CD4-positive, alpha-beta memory T cell (primary cell): ENCODE data around the gene FRMD6. TPM values are rescaled to one million over a fixed set of nuclear protein-coding genes. Genes with fewer than 3 reads are reported as not detected.
A peak's percentile ranks its signal among the peaks of the same experiment; 100 is the strongest.

Experiments
- CTCF ChIA-PET: fragments of 350-600 bp; sonication (Branson Sonifier 250); formaldehyde crosslinking; loops from one replicate; lab custom pipeline; 2021; ENCODE audit warnings: inconsistent platforms; ENCODE audit not compliant: partially characterized antibody; lab: Charles Lee
- POLR2A ChIA-PET: fragments of 350-600 bp; sonication (Branson Sonifier 250); formaldehyde crosslinking; loops from one replicate; lab custom pipeline; 2021; ENCODE audit not compliant: partially characterized antibody; lab: Charles Lee
- DNase-seq, 5 donors: peaks; one replicate each; pipeline versions ENCODE4 v3.0.0 to v3.0.0-alpha.2; 2020 to 2022; ENCODE audit warnings: mixed read lengths in 1 of 5
- H3K27ac ChIP-seq: one replicate; pipeline ENCODE4 v1.7.0; 2013; ENCODE audit warnings: low read depth, low read length
- H3K27me3 ChIP-seq: 2 replicates; pipeline ENCODE4 v1.7.0; 2013; ENCODE audit warnings: mild to moderate bottlenecking, low read length, moderate library complexity; ENCODE audit not compliant: insufficient read depth
- H3K36me3 ChIP-seq: 2 replicates; pipeline ENCODE4 v1.7.0; 2013; ENCODE audit warnings: mild to moderate bottlenecking, low read length, moderate library complexity; ENCODE audit not compliant: insufficient read depth
- H3K4me1 ChIP-seq: 2 replicates; pipeline ENCODE4 v1.7.0; 2013; ENCODE audit warnings: mild to moderate bottlenecking, low read length, moderate library complexity; ENCODE audit not compliant: insufficient read depth
- H3K4me3 ChIP-seq, 2 donors: one replicate each; pipeline ENCODE4 v1.7.0; 2013; ENCODE audit warnings: low read length in 2 of 2, mild to moderate bottlenecking in 1 of 2
- H3K9me3 ChIP-seq, 2 donors: one replicate each; pipeline ENCODE4 v1.7.0; 2013; ENCODE audit warnings: low read length in 2 of 2, control low read depth in 1 of 2; ENCODE audit not compliant: control insufficient read depth in 1 of 2
- H3K27ac Mint-ChIP-seq, 7 donors: one replicate each; pipeline ENCODE4 v1.8.0; 2020 to 2021; ENCODE audit warnings: mixed read lengths in 7 of 7, mild to moderate bottlenecking in 6 of 7, inconsistent platforms in 3 of 7, moderate library complexity in 3 of 7
- H3K27me3 Mint-ChIP-seq, 2 donors: one replicate each; pipeline ENCODE4 v1.8.0; 2020 to 2021; ENCODE audit warnings: mixed read lengths in 2 of 2
- H3K36me3 Mint-ChIP-seq, 2 donors: one replicate each; pipeline ENCODE4 v1.8.0; 2020 to 2021; ENCODE audit warnings: mixed read lengths in 2 of 2, inconsistent platforms in 1 of 2, mild to moderate bottlenecking in 1 of 2
- H3K4me1 Mint-ChIP-seq, 4 donors: one replicate each; pipeline ENCODE4 v1.8.0; 2020 to 2021; ENCODE audit warnings: mixed read lengths in 4 of 4, mild to moderate bottlenecking in 1 of 4
- H3K4me3 Mint-ChIP-seq, 8 donors: one replicate each; pipeline ENCODE4 v1.8.0; 2020 to 2021; ENCODE audit warnings: mixed read lengths in 8 of 8, mild to moderate bottlenecking in 7 of 8, moderate library complexity in 6 of 8, inconsistent platforms in 3 of 8
- H3K9me3 Mint-ChIP-seq, 8 donors: one replicate each; pipeline ENCODE4 v1.8.0; 2020 to 2021; ENCODE audit warnings: mixed read lengths in 8 of 8, mild to moderate bottlenecking in 5 of 8, inconsistent platforms in 3 of 8, moderate library complexity in 1 of 8
- intact Hi-C: fragments of 100-400 bp; cut with micrococcal nuclease; formaldehyde crosslinking; loops from one replicate; pipeline ENCODE4 v1.15.1; 2023
- polyA plus RNA-seq, 2 donors: library from polyadenylated mRNA; unstranded; fragments of 300-500 nt; fragmentation: Illumina TruSeq; gene quantifications; one replicate each; pipeline ENCODE4 v1.2.3, GENCODE V29; 2021
- total RNA-seq, 2 experiments: library from RNA; stranded (reverse); gene quantifications; one replicate each; pipeline ENCODE4 v1.2.3, GENCODE V29; 2021

FRMD6 gene
- total and polyA plus RNA-seq, 4 experiments from 2014 or later, result 0.62 to 0.81 (median 0.80) TPM; not detected in 1

GRCh38 chr14:51730684-51731083 is 79.0 kb downstream of the FRMD6 start:
- intact Hi-C loops, result no loop called here
- Mint-ChIP-seq H3K27ac (no peak overlapping the region), H3K27me3 (peaks cover 6 to 11% of the 10 kb centered on the region in 2 donors), H3K36me3 (no peaks in the 10 kb centered on the region), H3K4me1 (no peaks in the 10 kb centered on the region), H3K4me3 (no peak overlapping the region), H3K9me3 (peaks cover 0 to 3% (median 0%) of the 10 kb centered on the region in 8 donors)
- ChIA-PET CTCF (no interaction called here), POLR2A (no interaction called here)
- H3K9me3 ChIP-seq, result no peaks in the 10 kb centered on the region
- no peaks in the 10 kb centered on the region for H3K36me3 ChIP-seq
- no peaks in the 10 kb centered on the region for H3K27me3 ChIP-seq
- H3K27ac ChIP-seq, result no peak overlapping the region
- no peaks in the 10 kb centered on the region for H3K4me1 ChIP-seq
- no peak overlapping the region for H3K4me3 ChIP-seq
- no peak for DNase-seq

GRCh38 chr14:51732494-51733112 is 80.9 kb downstream of the FRMD6 start:
- peaks cover 0 to 3% (median 0%) of the 10 kb centered on the region in 8 donors for H3K9me3 Mint-ChIP-seq
- intact Hi-C loops, result no loop called here
- no peak overlapping the region for H3K27ac ChIP-seq
- peaks cover 0 to 1% (median 0%) of the 10 kb centered on the region in 4 donors for H3K4me1 Mint-ChIP-seq
- H3K27ac Mint-ChIP-seq, result no peak overlapping the region
- no peak overlapping the region for H3K4me3 Mint-ChIP-seq
- H3K36me3 Mint-ChIP-seq, result no peaks in the 10 kb centered on the region
- ChIA-PET CTCF (no interaction called here), POLR2A (no interaction called here)
- DNase-seq, result no peak
- H3K27me3 Mint-ChIP-seq, result peaks cover 6 to 11% of the 10 kb centered on the region in 2 donors
- no peaks in the 10 kb centered on the region for H3K36me3 ChIP-seq
- H3K27me3 ChIP-seq, result no peaks in the 10 kb centered on the region
- H3K4me1 ChIP-seq, result no peaks in the 10 kb centered on the region
- no peaks in the 10 kb centered on the region for H3K9me3 ChIP-seq
- H3K4me3 ChIP-seq, result no peak overlapping the region

- no peak overlapping the region for H3K27ac Mint-ChIP-seq
- intact Hi-C loops, result no loop called here
- H3K4me3 Mint-ChIP-seq, result no peak overlapping the region
- Histone ChIP-seq H3K4me3 (no peak overlapping the region), H3K4me1 (no peaks in the 10 kb centered on the region), H3K9me3 (no peaks in the 10 kb centered on the region), H3K36me3 (no peaks in the 10 kb centered on the region), H3K27ac (no peak overlapping the region), H3K27me3 (no peaks in the 10 kb centered on the region)
- H3K27me3 Mint-ChIP-seq, result peaks cover 6 to 11% of the 10 kb centered on the region in 2 donors
- peaks cover 0 to 3% (median 0%) of the 10 kb centered on the region in 8 donors for H3K9me3 Mint-ChIP-seq
- no peak for DNase-seq
- no peaks in the 10 kb centered on the region for H3K36me3 Mint-ChIP-seq
- CTCF ChIA-PET, result no interaction called here
- POLR2A ChIA-PET, result interaction anchor here (0.5 kb wide), 1 partner anchor 10 kb away, joined by 3 read pairs; no protein-coding TSS in a partner anchor
- peaks cover 0 to 1% (median under 1%) of the 10 kb centered on the region in 4 donors for H3K4me1 Mint-ChIP-seq
Measured at GRCh38 chr14:51733147-51733546, 81.4 kb downstream of the FRMD6 start.

- no peak overlapping the region for H3K4me3 ChIP-seq
- intact Hi-C loops, result no loop called here
- DNase-seq, result no peak
- Mint-ChIP-seq H3K4me1 (peaks cover 0 to 5% (median 1%) of the 10 kb centered on the region in 4 donors), H3K27me3 (peaks cover 6 to 11% of the 10 kb centered on the region in 2 donors), H3K9me3 (peaks cover 0 to 3% (median 0%) of the 10 kb centered on the region in 8 donors), H3K4me3 (no peak overlapping the region), H3K27ac (no peak overlapping the region), H3K36me3 (no peaks in the 10 kb centered on the region)
- no peak overlapping the region for H3K27ac ChIP-seq
- no peaks in the 10 kb centered on the region for H3K9me3 ChIP-seq
- no peaks in the 10 kb centered on the region for H3K4me1 ChIP-seq
- CTCF ChIA-PET, result no interaction called here
- POLR2A ChIA-PET, result no interaction called here
- no peaks in the 10 kb centered on the region for H3K36me3 ChIP-seq
- no peaks in the 10 kb centered on the region for H3K27me3 ChIP-seq
Measured at GRCh38 chr14:51735851-51736250, 84.1 kb downstream of the FRMD6 start.

GRCh38 chr14:51738754-51739153 is 87.0 kb downstream of the FRMD6 start:
- DNase-seq, result no peak
- H3K4me3 Mint-ChIP-seq, result no peak overlapping the region
- H3K4me1 ChIP-seq, result no peaks in the 10 kb centered on the region
- ChIA-PET POLR2A (no interaction called here), CTCF (interaction anchor here (1.7 kb wide), 1 partner anchor 240 kb away, joined by 4 read pairs; no protein-coding TSS in a partner anchor)
- no peaks in the 10 kb centered on the region for H3K36me3 ChIP-seq
- peaks cover 3% of the 10 kb centered on the region in 2 donors for H3K27me3 Mint-ChIP-seq
- no peaks in the 10 kb centered on the region for H3K36me3 Mint-ChIP-seq
- H3K9me3 ChIP-seq, result no peaks in the 10 kb centered on the region
- peaks cover 0 to 2% (median 0%) of the 10 kb centered on the region in 8 donors for H3K9me3 Mint-ChIP-seq
- intact Hi-C loops, result no loop called here
- H3K27ac ChIP-seq, result no peak overlapping the region
- H3K27me3 ChIP-seq, result no peaks in the 10 kb centered on the region
- H3K4me1 Mint-ChIP-seq, result peaks cover 0 to 5% (median 1%) of the 10 kb centered on the region in 4 donors
- H3K27ac Mint-ChIP-seq, result no peak overlapping the region
- H3K4me3 ChIP-seq, result no peak overlapping the region

GRCh38 chr14:51743588-51744000 is 91.9 kb downstream of the FRMD6 start:
- H3K27me3 ChIP-seq, result no peaks in the 10 kb centered on the region
- CTCF ChIA-PET, result no interaction called here
- no peak overlapping the region for H3K27ac ChIP-seq
- Mint-ChIP-seq H3K4me3 (no peak overlapping the region), H3K27ac (peak overlapping the region in 1 of 7 donors; percentile 60), H3K27me3 (peaks cover 1 to 8% of the 10 kb centered on the region in 2 donors), H3K36me3 (no peaks in the 10 kb centered on the region), H3K9me3 (no peaks in the 10 kb centered on the region), H3K4me1 (peaks cover 0 to 1% (median 0%) of the 10 kb centered on the region in 4 donors)
- intact Hi-C loops, result no loop called here
- POLR2A ChIA-PET, result interaction anchor here (0.6 kb wide), 1 partner anchor 10 kb away, joined by 3 read pairs; no protein-coding TSS in a partner anchor
- no peaks in the 10 kb centered on the region for H3K36me3 ChIP-seq
- H3K4me3 ChIP-seq, result no peak overlapping the region
- DNase-seq, result peak in 1 of 5 donors; percentile 16
- no peaks in the 10 kb centered on the region for H3K9me3 ChIP-seq
- H3K4me1 ChIP-seq, result no peaks in the 10 kb centered on the region

- H3K4me1 Mint-ChIP-seq, result no peaks in the 10 kb centered on the region
- intact Hi-C loops, result no loop called here
- peaks cover 1 to 12% of the 10 kb centered on the region in 2 donors for H3K27me3 Mint-ChIP-seq
Measured at GRCh38 chr14:51744372-51745130, 92.8 kb downstream of the FRMD6 start.

More at GRCh38 chr14:51744372-51745130, 92.8 kb downstream of the FRMD6 start:
- Mint-ChIP-seq H3K27ac (no peak overlapping the region), H3K4me3 (no peak overlapping the region), H3K9me3 (no peaks in the 10 kb centered on the region), H3K36me3 (no peaks in the 10 kb centered on the region)
- H3K27ac ChIP-seq, result no peak overlapping the region
- no peaks in the 10 kb centered on the region for H3K27me3 ChIP-seq
- POLR2A ChIA-PET, result no interaction called here
- H3K9me3 ChIP-seq, result no peaks in the 10 kb centered on the region
- CTCF ChIA-PET, result no interaction called here
- DNase-seq, result peak in 1 of 5 donors; percentile 7
- H3K4me3 ChIP-seq, result no peak overlapping the region
- H3K36me3 ChIP-seq, result no peaks in the 10 kb centered on the region
- no peaks in the 10 kb centered on the region for H3K4me1 ChIP-seq
